Nephron (organoid): Measurements from ENCODE around the gene SLC15A1.
A peak's percentile ranks its signal among the peaks of the same experiment; 100 is the strongest.

Experiments used
- H3K27ac Mint-ChIP-seq, 3 experiments: 2 replicates each; pipeline ENCODE4 v1.8.0; 2020; ENCODE audit warnings: mixed read lengths in 3 of 3, mild to moderate bottlenecking in 2 of 3, moderate library complexity in 1 of 3
- H3K27me3 Mint-ChIP-seq: 2 replicates; pipeline ENCODE4 v1.8.0; 2021; ENCODE audit warnings: low read depth, mild to moderate bottlenecking, moderate library complexity, mixed read lengths
- H3K36me3 Mint-ChIP-seq: 2 replicates; pipeline ENCODE4 v1.8.0; 2020; ENCODE audit warnings: low read depth, mixed read lengths
- H3K4me1 Mint-ChIP-seq: 2 replicates; pipeline ENCODE4 v1.8.0; 2020; ENCODE audit warnings: mixed read lengths
- H3K4me3 Mint-ChIP-seq, 3 experiments: 2 replicates each; pipeline ENCODE4 v1.8.0; 2020; ENCODE audit warnings: mild to moderate bottlenecking in 3 of 3, mixed read lengths in 3 of 3, moderate library complexity in 2 of 3
- H3K9me3 Mint-ChIP-seq: 2 replicates; pipeline ENCODE4 v1.8.0; 2020; ENCODE audit warnings: mixed read lengths
- CTCF ChIP-seq, 3 experiments: fragments of 200-600 bp; sonication (generic); IDR thresholded peaks; one replicate each; pipeline ENCODE4 v1.5.0; 2021; ENCODE audit warnings: antibody characterized with exemption in 3 of 3; ENCODE audit not compliant: unreplicated experiment in 3 of 3

Gene SLC15A1

GRCh38 chr13:98752467-98753290, at the start of gene SLC15A1:
SLC15A1 (minus strand) TSS chr13:98752672; CDS start chr13:98752598, 74 bp downstream.
- Mint-ChIP-seq H3K4me1 (peaks cover 4% of the 10 kb centered on the region), H3K27ac (no peak within 1 kb of the TSS), H3K36me3 (peaks cover 5% of the 10 kb centered on the region), H3K4me3 (peak within 1 kb of the TSS; percentile 73 to 80 (median 77)), H3K9me3 (peaks cover 19% of the 10 kb centered on the region), H3K27me3 (peaks cover 85% of the 10 kb centered on the region)
- no peak for TF ChIP-seq CTCF (IDR thresholded peaks at IDR 0.05; ENCODE audit: unreplicated experiment in 3 of 3)

GRCh38 chr13:98801626-98802418, 49.4 kb upstream of the SLC15A1 start:
- H3K9me3 Mint-ChIP-seq: no peaks in the 10 kb centered on the region
- H3K27me3 Mint-ChIP-seq: no peaks in the 10 kb centered on the region
- peaks cover 8% of the 10 kb centered on the region for H3K36me3 Mint-ChIP-seq
- no peak overlapping the region for H3K4me3 Mint-ChIP-seq
- no peak for TF ChIP-seq CTCF (IDR thresholded peaks at IDR 0.05; ENCODE audit: unreplicated experiment in 3 of 3)
- H3K27ac Mint-ChIP-seq: no peak overlapping the region
- H3K4me1 Mint-ChIP-seq: peaks cover 32% of the 10 kb centered on the region

- TF ChIP-seq CTCF (IDR thresholded peaks at IDR 0.05; ENCODE audit: unreplicated experiment in 3 of 3): no peak
- no peak overlapping the region for H3K27ac Mint-ChIP-seq
- peaks cover 5% of the 10 kb centered on the region for H3K36me3 Mint-ChIP-seq
- H3K4me1 Mint-ChIP-seq: peaks cover 32% of the 10 kb centered on the region
- no peak overlapping the region for H3K4me3 Mint-ChIP-seq
- H3K27me3 Mint-ChIP-seq: no peaks in the 10 kb centered on the region
- no peaks in the 10 kb centered on the region for H3K9me3 Mint-ChIP-seq
Observed at GRCh38 chr13:98800078-98800477, 47.6 kb upstream of the SLC15A1 start.

- Mint-ChIP-seq H3K4me3 (no peak overlapping the region), H3K4me1 (peaks cover 32% of the 10 kb centered on the region), H3K9me3 (no peaks in the 10 kb centered on the region), H3K36me3 (peaks cover 13% of the 10 kb centered on the region), H3K27ac (peak overlapping the region in 2 of 3 experiments; percentile 52 to 79), H3K27me3 (no peaks in the 10 kb centered on the region)
- no peak for TF ChIP-seq CTCF (IDR thresholded peaks at IDR 0.05; ENCODE audit: unreplicated experiment in 3 of 3)
Observed at GRCh38 chr13:98798849-98799645, 46.6 kb upstream of the SLC15A1 start.

GRCh38 chr13:98797456-98797855, 45.0 kb upstream of the SLC15A1 start:
- Mint-ChIP-seq H3K27me3 (no peaks in the 10 kb centered on the region), H3K4me3 (no peak overlapping the region), H3K4me1 (peaks cover 28% of the 10 kb centered on the region), H3K9me3 (no peaks in the 10 kb centered on the region), H3K27ac (peak overlapping the region in 1 of 3 experiments; percentile 79), H3K36me3 (peaks cover 8% of the 10 kb centered on the region)
- no peak for TF ChIP-seq CTCF (IDR thresholded peaks at IDR 0.05; ENCODE audit: unreplicated experiment in 3 of 3)
